Suprapubic skin (tissue), 4 donors: Measurements from ENCODE around the gene WWOX.

Source experiments
- EP300 ChIP-seq: sonication (generic); formaldehyde crosslinking; IDR thresholded peaks from one replicate; pipeline ENCODE4 v1.6.1; 2017; ENCODE audit warnings: antibody characterized with exemption
- POLR2A ChIP-seq, 2 donors: fragments of 450-650 bp; IDR thresholded peaks; one replicate each; pipeline ENCODE4 v1.6.1; 2017; ENCODE audit warnings: antibody characterized with exemption in 2 of 2, mild to moderate bottlenecking in 2 of 2, moderate library complexity in 2 of 2
- POLR2AphosphoS5 ChIP-seq, 3 donors: sonication (generic); formaldehyde crosslinking; IDR thresholded peaks; one replicate each; pipeline ENCODE4 v1.6.1; 2017; ENCODE audit warnings: antibody characterized with exemption in 3 of 3
- TF ChIP-seq, protein P1 (sequence below), 2 donors: fragments of 200-600 bp in 1 of 2; fragments of 450-650 bp in 1 of 2; sonication (generic) in 1 of 2; IDR thresholded peaks; one replicate each; pipeline ENCODE4 v1.5.1; 2016 to 2019; ENCODE audit warnings: antibody characterized with exemption in 2 of 2, mild to moderate bottlenecking in 1 of 2, moderate library complexity in 1 of 2

DNA sequence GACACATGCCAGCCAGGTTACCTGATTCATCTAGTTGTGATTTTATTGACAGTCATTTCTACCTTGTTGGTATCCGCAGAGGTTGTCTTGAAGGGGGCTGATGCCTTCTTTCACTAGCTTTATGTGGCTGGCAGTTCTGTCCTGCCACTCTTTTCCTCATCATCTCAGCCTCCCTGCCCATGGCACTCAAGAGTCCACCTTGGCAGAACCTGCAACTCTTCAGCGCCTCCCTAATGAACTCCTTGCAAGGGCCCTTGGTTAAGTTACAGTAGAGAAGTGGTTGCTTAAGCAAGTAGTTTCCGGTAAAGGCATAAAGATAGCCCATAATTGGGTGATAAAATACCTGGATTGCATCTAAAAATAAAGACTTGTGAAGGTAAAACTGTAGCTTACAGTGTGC lies 489.9 kb downstream of the WWOX start:
- TF ChIP-seq POLR2AphosphoS5 (IDR thresholded peaks at IDR 0.05) (no peak), POLR2A (IDR thresholded peaks at IDR 0.05) (no peak), EP300 (no peak)
- TF ChIP-seq, protein P1, sequence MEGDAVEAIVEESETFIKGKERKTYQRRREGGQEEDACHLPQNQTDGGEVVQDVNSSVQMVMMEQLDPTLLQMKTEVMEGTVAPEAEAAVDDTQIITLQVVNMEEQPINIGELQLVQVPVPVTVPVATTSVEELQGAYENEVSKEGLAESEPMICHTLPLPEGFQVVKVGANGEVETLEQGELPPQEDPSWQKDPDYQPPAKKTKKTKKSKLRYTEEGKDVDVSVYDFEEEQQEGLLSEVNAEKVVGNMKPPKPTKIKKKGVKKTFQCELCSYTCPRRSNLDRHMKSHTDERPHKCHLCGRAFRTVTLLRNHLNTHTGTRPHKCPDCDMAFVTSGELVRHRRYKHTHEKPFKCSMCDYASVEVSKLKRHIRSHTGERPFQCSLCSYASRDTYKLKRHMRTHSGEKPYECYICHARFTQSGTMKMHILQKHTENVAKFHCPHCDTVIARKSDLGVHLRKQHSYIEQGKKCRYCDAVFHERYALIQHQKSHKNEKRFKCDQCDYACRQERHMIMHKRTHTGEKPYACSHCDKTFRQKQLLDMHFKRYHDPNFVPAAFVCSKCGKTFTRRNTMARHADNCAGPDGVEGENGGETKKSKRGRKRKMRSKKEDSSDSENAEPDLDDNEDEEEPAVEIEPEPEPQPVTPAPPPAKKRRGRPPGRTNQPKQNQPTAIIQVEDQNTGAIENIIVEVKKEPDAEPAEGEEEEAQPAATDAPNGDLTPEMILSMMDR (IDR thresholded peaks at IDR 0.05) = no peak
